Parathyroid adenoma (tissue), 2 donors: Measurements from ENCODE around the gene HAPLN3.

ENCODE experiments used
- H2AFZ ChIP-seq: fragments of 300-600 bp; sonication (generic); one replicate; pipeline ENCODE4 v1.7.0; 2017; ENCODE audit warnings: antibody characterized with exemption, mild to moderate bottlenecking
- H3K27ac ChIP-seq: fragments of 300-600 bp; sonication (generic); one replicate; pipeline ENCODE4 v1.7.0; 2017
- H3K27me3 ChIP-seq: fragments of 300-600 bp; sonication (generic); one replicate; pipeline ENCODE4 v1.7.0; 2017; ENCODE audit warnings: low read length; ENCODE audit not compliant: control insufficient read depth, insufficient read depth
- H3K36me3 ChIP-seq: fragments of 300-600 bp; sonication (generic); one replicate; pipeline ENCODE4 v1.7.0; 2017; ENCODE audit warnings: low read length; ENCODE audit not compliant: control insufficient read depth, insufficient read depth
- H3K4me1 ChIP-seq: fragments of 300-600 bp; sonication (generic); one replicate; pipeline ENCODE4 v1.7.0; 2017; ENCODE audit warnings: control low read depth
- H3K4me2 ChIP-seq: fragments of 300-600 bp; sonication (generic); one replicate; pipeline ENCODE4 v1.7.0; 2017; ENCODE audit warnings: low read length
- H3K4me3 ChIP-seq: fragments of 300-600 bp; sonication (generic); one replicate; pipeline ENCODE4 v1.7.0; 2017; ENCODE audit warnings: low read depth, low read length
- H3K79me2 ChIP-seq: fragments of 300-600 bp; sonication (generic); one replicate; pipeline ENCODE4 v1.7.0; 2017; ENCODE audit warnings: control low read depth
- H3K9ac ChIP-seq: fragments of 300-600 bp; sonication (generic); one replicate; pipeline ENCODE4 v1.7.0; 2017; ENCODE audit warnings: mild to moderate bottlenecking
- H3K9me3 ChIP-seq: fragments of 300-600 bp; sonication (generic); one replicate; pipeline ENCODE4 v1.7.0; 2017; ENCODE audit warnings: low read length; ENCODE audit not compliant: control insufficient read depth
- CTCF ChIP-seq: fragments of 300-600 bp; sonication (generic); IDR thresholded peaks from one replicate; pipeline ENCODE4 v1.7.0; 2017; ENCODE audit warnings: antibody characterized with exemption, mild to moderate bottlenecking
- donor health status: primary hyperparathyroidism.

Gene HAPLN3

GRCh38 chr15:88877415-88877814, 17.9 kb downstream of the HAPLN3 start:
- no peak for TF ChIP-seq CTCF
- Histone ChIP-seq H3K27ac (no peak overlapping the region), H3K36me3 (no peaks in the 10 kb centered on the region), H3K4me2 (no peak overlapping the region), H3K27me3 (no peaks in the 10 kb centered on the region), H3K4me1 (no peaks in the 10 kb centered on the region), H3K9me3 (no peaks in the 10 kb centered on the region), H3K9ac (no peak overlapping the region), H3K4me3 (no peak overlapping the region), H3K79me2 (no peaks in the 10 kb centered on the region), H2AFZ (no peak overlapping the region)

- Histone ChIP-seq H3K4me3 (no peak overlapping the region), H3K4me2 (no peak overlapping the region), H2AFZ (no peak overlapping the region), H3K9ac (no peak overlapping the region), H3K4me1 (no peaks in the 10 kb centered on the region), H3K9me3 (no peaks in the 10 kb centered on the region), H3K79me2 (no peaks in the 10 kb centered on the region), H3K27me3 (no peaks in the 10 kb centered on the region), H3K27ac (no peak overlapping the region), H3K36me3 (no peaks in the 10 kb centered on the region)
- TF ChIP-seq CTCF: no peak
Observed at GRCh38 chr15:88876573-88876972, 18.8 kb downstream of the HAPLN3 start.

- H3K4me2 ChIP-seq: no peak overlapping the region
- no peaks in the 10 kb centered on the region for H3K79me2 ChIP-seq
- H3K9ac ChIP-seq: no peak overlapping the region
- TF ChIP-seq CTCF: no peak
- H3K4me3 ChIP-seq: no peak overlapping the region
- no peak overlapping the region for H3K27ac ChIP-seq
- no peaks in the 10 kb centered on the region for H3K36me3 ChIP-seq
- no peak overlapping the region for H2AFZ ChIP-seq
- no peaks in the 10 kb centered on the region for H3K27me3 ChIP-seq
- no peaks in the 10 kb centered on the region for H3K4me1 ChIP-seq
- H3K9me3 ChIP-seq: no peaks in the 10 kb centered on the region
Observed at GRCh38 chr15:88874684-88875083, 20.7 kb downstream of the HAPLN3 start.

GRCh38 chr15:88874275-88874674, 21.1 kb downstream of the HAPLN3 start:
- no peak overlapping the region for H3K27ac ChIP-seq
- no peaks in the 10 kb centered on the region for H3K4me1 ChIP-seq
- no peak overlapping the region for H3K4me2 ChIP-seq
- H3K27me3 ChIP-seq: no peaks in the 10 kb centered on the region
- H3K36me3 ChIP-seq: no peaks in the 10 kb centered on the region
- H2AFZ ChIP-seq: no peak overlapping the region
- H3K9ac ChIP-seq: no peak overlapping the region
- no peak overlapping the region for H3K4me3 ChIP-seq
- H3K79me2 ChIP-seq: no peaks in the 10 kb centered on the region
- no peak for TF ChIP-seq CTCF
- no peaks in the 10 kb centered on the region for H3K9me3 ChIP-seq

- no peaks in the 10 kb centered on the region for H3K4me1 ChIP-seq
- no peak overlapping the region for H3K9ac ChIP-seq
- no peak for TF ChIP-seq CTCF
- H3K4me2 ChIP-seq: no peak overlapping the region
- H3K27ac ChIP-seq: no peak overlapping the region
- H2AFZ ChIP-seq: no peak overlapping the region
- H3K36me3 ChIP-seq: no peaks in the 10 kb centered on the region
- H3K4me3 ChIP-seq: no peak overlapping the region
- no peaks in the 10 kb centered on the region for H3K79me2 ChIP-seq
- H3K27me3 ChIP-seq: no peaks in the 10 kb centered on the region
- no peaks in the 10 kb centered on the region for H3K9me3 ChIP-seq
Observed at GRCh38 chr15:88873786-88874185, 21.6 kb downstream of the HAPLN3 start.
